ENCODE results near the gene PLPP1.

PLPP1 gene

DNA sequence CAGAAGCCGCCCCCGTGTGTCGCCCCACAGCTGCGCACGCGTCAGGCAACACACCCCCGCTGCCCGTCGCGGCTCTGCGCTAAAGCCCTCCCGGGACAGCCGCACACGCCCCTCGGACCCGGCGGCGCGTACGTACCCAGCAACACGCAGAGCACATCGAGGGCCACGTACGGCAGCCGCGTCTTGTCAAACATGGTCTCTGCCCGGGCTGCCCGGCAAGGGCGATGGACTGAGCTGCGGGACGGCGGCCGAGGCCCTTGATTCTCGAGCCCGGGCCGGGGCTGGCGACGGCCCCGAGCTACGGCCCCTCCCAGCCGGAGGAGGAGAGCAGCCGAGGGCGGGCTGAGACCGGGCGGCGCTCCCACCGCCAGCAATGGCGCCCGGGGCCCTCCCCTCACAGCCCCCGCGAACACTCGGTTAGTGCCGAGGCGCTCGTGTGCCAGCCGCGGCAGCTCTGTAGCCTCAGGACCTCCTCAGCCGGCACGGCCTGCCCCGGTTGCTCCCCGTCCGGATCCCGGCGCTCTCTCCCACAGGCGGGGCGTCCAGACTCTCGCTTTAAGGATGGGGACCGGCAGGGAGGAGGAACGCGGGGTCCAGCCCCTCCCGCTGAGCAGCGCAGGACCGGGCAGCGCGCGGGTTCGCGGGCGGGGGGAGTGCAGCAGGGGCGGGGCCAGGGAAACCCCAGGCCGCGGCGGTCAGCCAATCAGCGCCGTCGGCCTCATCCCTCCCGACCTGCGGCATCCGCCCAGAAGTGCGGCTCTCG lies at the start of gene PLPP1:
Gene PLPP1, minus strand, starts transcription at position 529 of the 763 bp plus-strand sequence. Its CDS starts 335 bp downstream, at position 194.
- Histone ChIP-seq H3K4me3 (peak within 1 kb of the TSS; percentile 93), H3K36me3 (replicated peaks) (no peaks in the 10 kb centered on the region), H3K27me3 (ENCODE audit: low read depth) (no peaks in the 10 kb centered on the region), H3K9me3 (no peaks in the 10 kb centered on the region), H3K4me1 (peaks cover 29% of the 10 kb centered on the region)
- in situ Hi-C loops (cut with MboI; ENCODE audit: low sequenced_read_pairs): no loop called here
- peak; percentile 88 to 94 for DNase-seq (ENCODE audit: low spot score in 2 of 2)

DNA sequence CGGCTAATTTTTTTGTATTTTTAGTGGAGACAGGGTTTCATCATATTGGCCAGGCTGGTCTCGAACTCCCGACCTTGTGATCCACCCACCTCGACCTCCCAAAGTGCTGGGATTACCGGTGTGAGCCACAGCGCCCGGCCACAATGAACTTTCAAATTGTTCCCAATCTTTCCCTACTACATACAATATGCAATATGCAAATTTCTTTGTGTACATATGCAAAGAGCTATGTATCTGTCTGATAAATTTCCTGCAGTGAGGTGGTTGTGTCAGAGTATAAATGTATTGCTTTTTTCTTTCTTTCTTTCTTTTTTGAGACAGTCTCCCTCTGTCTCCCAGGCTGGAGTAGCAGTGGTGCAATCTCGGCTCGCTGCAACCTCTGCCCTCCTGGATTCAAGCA lies 48.8 kb upstream of the PLPP1 start:
- Histone ChIP-seq H3K36me3 (replicated peaks) (no peaks in the 10 kb centered on the region), H3K9me3 (no peaks in the 10 kb centered on the region), H3K4me3 (no peak overlapping the region), H3K27me3 (ENCODE audit: low read depth) (no peaks in the 10 kb centered on the region), H3K4me1 (peaks cover 8% of the 10 kb centered on the region)
- DNase-seq (ENCODE audit: low spot score in 2 of 2): no peak
- in situ Hi-C loops (cut with MboI; ENCODE audit: low sequenced_read_pairs): no loop called here

DNA sequence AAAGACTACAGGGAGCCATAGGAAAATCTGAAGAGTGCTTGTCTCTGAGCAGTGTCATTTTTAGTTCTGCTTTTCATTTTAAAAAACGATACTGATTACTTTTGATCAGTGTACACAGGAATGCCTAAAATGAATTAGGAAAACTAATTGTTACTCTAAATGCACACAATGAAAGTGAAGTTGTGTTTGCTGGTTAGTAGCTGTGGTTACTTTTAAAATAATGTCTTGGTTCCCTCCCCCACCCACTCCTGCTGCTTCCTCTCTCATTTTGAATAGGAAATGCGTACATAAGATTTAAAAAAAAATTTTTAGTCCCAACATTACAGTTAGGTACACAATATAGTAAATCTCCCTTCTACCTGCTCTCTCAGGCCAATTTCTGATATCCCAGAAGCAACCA lies 47.5 kb upstream of the PLPP1 start:
- no peak for DNase-seq (ENCODE audit: low spot score in 2 of 2)
- Histone ChIP-seq H3K4me1 (peaks cover 15% of the 10 kb centered on the region), H3K27me3 (ENCODE audit: low read depth) (no peaks in the 10 kb centered on the region), H3K9me3 (no peaks in the 10 kb centered on the region), H3K36me3 (replicated peaks) (no peaks in the 10 kb centered on the region), H3K4me3 (no peak overlapping the region)
- in situ Hi-C loops (cut with MboI; ENCODE audit: low sequenced_read_pairs): no loop called here

DNA sequence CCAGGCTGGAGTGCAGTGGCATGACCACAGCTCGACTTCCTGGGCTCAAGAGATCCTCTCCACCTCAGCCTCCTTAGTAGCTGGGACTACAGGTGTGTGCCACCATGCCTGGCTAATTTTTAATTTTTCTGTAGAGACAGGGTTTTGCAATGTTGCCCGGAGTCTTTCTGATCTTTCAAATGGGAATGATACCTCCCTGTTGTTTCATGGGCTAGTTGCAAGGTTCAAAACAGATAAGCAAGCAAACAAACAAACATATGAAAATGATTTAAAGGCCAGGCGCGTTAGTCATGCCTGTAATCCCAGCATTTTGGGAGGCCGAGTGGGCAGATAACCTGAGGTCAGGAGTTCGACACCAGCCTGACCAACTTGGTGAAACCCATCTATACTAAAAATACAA lies 45.3 kb upstream of the PLPP1 start:
- Histone ChIP-seq H3K4me3 (no peak overlapping the region), H3K27me3 (ENCODE audit: low read depth) (no peaks in the 10 kb centered on the region), H3K9me3 (no peaks in the 10 kb centered on the region), H3K4me1 (peaks cover 27% of the 10 kb centered on the region), H3K36me3 (replicated peaks) (no peaks in the 10 kb centered on the region)
- in situ Hi-C loops (cut with MboI; ENCODE audit: low sequenced_read_pairs): no loop called here
- DNase-seq (ENCODE audit: low spot score in 2 of 2): no peak

DNA sequence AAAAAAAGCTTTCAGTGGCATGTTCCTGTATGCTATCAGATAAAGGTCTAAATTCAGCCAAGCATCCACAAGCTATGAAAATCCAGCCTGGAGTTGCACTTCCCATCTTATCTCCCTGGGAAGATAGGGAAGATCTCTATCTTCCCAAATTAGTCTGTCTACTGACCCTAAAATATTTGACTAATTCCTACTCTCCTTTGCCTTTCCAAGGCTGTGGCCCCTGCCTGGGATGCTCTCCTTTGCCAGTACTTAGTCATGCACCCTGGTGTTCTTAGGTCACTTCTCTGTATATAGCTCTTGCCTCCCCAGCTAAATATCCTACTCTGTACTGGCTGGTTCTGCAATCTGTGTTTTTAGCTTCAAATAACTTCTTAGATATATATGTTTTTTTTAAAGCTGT lies 44.0 kb upstream of the PLPP1 start:
- Histone ChIP-seq H3K9me3 (no peaks in the 10 kb centered on the region), H3K4me1 (peaks cover 23% of the 10 kb centered on the region), H3K27me3 (ENCODE audit: low read depth) (no peaks in the 10 kb centered on the region), H3K4me3 (no peak overlapping the region), H3K36me3 (replicated peaks) (no peaks in the 10 kb centered on the region)
- in situ Hi-C loops (cut with MboI; ENCODE audit: low sequenced_read_pairs): no loop called here
- no peak for DNase-seq (ENCODE audit: low spot score in 2 of 2)

DNA sequence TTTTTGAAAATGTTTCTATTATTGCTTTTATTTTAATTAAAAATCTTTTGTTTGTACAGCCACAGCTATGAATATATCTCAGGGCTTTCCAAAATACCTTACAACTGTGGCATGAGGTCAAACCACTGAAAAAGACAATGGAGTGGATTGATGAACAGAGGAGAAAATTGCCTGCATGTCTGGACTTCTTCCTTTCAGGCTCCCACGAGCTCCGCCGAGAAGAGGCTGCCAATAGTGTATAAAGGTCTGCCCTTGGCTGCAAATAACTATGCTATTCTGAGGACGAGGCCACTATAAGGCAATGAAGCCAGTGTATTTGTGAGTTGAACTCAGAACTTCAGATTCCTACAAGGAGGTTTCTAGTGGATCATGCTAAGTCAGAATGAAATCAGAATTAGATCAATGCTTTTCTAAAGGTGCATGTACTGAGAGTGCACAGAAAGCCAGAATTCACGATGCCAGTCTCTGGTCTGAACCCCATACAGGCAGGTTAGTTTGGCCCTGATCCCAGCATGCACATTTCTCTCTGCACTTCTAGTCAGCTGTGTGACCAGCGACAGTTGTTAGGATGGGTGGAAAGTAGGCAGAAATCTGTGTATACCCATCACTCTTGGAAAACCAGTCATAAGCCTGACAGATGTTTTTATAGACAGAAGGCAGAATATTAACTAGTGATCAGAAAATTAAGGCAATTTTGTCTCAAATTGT lies 42.7 kb upstream of the PLPP1 start:
- in situ Hi-C loops (cut with MboI; ENCODE audit: low sequenced_read_pairs): no loop called here

DNA sequence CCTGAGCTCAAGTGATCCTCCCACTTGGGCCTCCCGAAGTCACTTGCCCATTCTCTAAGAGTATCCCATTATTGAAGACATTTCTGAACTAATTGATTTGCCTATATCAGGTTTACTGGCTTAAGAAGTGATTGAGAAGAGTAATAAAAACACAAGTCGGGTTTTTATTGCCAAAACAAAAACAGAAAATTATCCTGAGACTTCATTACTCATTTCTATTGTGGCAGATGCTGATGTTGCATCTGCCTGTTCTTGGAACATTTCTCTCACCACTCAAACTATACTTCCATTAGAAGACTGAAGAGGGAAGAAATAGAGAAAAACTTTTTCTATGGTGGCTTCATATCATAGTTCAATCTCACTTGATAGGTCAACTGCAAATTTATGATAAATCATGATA lies 41.9 kb upstream of the PLPP1 start:
- Histone ChIP-seq H3K36me3 (replicated peaks) (no peaks in the 10 kb centered on the region), H3K27me3 (ENCODE audit: low read depth) (no peaks in the 10 kb centered on the region), H3K4me3 (no peak overlapping the region), H3K4me1 (peaks cover 33% of the 10 kb centered on the region), H3K9me3 (no peaks in the 10 kb centered on the region)
- DNase-seq (ENCODE audit: low spot score in 2 of 2): no peak
- in situ Hi-C loops (cut with MboI; ENCODE audit: low sequenced_read_pairs): no loop called here

More for the DNA sequence above, 42.7 kb upstream of the PLPP1 start:
- Histone ChIP-seq H3K36me3 (replicated peaks) (no peaks in the 10 kb centered on the region), H3K4me3 (no peak overlapping the region), H3K4me1 (peaks cover 25% of the 10 kb centered on the region), H3K9me3 (no peaks in the 10 kb centered on the region), H3K27me3 (ENCODE audit: low read depth) (no peaks in the 10 kb centered on the region)
- peak; percentile 40 to 43 for DNase-seq (ENCODE audit: low spot score in 2 of 2)

DNA sequence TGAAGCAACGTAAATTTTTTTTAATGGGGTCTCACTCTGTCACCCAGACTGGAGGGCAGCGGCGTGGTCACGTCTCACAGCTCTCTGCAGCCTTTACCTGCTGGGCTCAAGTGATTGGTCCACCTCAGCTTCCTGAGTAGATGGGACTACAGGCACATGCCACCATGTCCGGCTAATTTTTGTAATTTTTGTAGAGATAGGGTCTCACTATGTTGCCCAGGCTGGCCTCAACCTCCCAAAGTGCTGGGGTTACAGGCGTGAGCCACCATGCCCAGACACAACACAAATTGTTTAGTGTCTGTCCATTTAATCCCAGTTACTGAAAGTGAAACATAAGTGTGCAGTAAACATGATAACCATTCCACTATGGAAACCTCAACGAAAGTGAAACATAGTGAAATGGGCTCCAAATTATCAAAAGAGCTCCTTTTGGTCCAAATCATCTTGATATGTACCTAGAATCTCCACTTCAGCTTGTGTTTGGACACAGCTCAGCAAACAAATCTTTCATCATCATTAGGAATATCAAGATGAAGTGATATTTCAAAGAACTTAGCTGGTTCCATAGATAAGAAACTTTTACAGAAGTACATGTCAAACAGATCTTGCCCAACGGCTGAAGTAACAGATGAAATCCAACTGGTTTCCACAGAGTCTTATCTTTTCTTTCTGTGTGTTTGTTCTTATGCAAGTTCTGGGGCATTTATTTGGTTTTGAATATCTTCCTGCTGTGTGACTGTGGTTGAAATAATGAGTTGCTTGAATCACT lies 41.2 kb upstream of the PLPP1 start:
- Histone ChIP-seq H3K9me3 (no peaks in the 10 kb centered on the region), H3K36me3 (replicated peaks) (no peaks in the 10 kb centered on the region), H3K4me1 (peaks cover 34% of the 10 kb centered on the region), H3K27me3 (ENCODE audit: low read depth) (no peaks in the 10 kb centered on the region), H3K4me3 (no peak overlapping the region)
- DNase-seq (ENCODE audit: low spot score in 2 of 2): no peak
- in situ Hi-C loops (cut with MboI; ENCODE audit: low sequenced_read_pairs): no loop called here

DNA sequence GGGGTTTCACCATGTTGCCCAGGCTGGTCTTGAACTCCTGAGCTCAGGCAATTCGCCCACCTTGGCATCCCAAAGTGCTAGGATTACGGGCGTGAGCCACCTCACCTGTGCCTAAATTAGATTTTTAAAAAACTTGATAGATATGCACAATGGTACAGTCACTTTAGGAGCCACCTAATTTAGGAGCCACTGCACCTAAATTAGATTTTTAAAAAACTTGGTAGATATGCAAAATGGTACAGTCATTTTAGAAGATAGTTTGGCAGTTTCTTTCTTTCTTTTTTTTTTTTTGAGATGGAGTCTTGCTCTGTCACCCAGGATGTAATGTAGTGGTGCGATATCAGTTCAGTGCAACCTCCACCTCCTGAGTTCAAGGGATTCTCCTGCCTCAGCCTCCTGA lies 37.8 kb upstream of the PLPP1 start:
- no peak for DNase-seq (ENCODE audit: low spot score in 2 of 2)
- H3K9me3 ChIP-seq: no peaks in the 10 kb centered on the region
- in situ Hi-C loops (cut with MboI; ENCODE audit: low sequenced_read_pairs): no loop called here
- H3K36me3 ChIP-seq (replicated peaks): no peaks in the 10 kb centered on the region
- H3K4me3 ChIP-seq: no peak overlapping the region
- no peaks in the 10 kb centered on the region for H3K27me3 ChIP-seq (ENCODE audit: low read depth)
- peaks cover 60% of the 10 kb centered on the region for H3K4me1 ChIP-seq

DNA sequence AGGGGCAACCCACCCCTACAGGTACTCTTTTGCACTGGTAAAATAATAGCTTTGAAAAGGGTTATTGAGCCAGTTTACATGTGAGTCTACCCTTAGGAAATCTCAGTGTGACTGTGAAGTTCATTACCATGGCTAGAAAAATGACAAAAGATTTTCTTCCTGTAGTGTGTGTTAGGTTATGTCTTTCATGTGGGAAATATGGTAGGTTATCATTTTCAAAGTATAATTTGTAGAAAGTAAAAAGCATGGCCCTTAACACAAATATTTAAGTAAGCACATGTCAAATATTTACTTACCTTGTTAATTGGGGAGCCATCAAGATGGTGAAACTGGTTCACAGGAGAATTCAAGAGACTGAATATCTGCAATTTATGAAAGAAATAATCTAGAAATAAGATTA lies 37.3 kb upstream of the PLPP1 start:
- in situ Hi-C loops (cut with MboI; ENCODE audit: low sequenced_read_pairs): no loop called here
- Histone ChIP-seq H3K27me3 (ENCODE audit: low read depth) (no peaks in the 10 kb centered on the region), H3K9me3 (no peaks in the 10 kb centered on the region), H3K36me3 (replicated peaks) (no peaks in the 10 kb centered on the region), H3K4me1 (peaks cover 54% of the 10 kb centered on the region), H3K4me3 (peak overlapping the region; percentile 15)
- DNase-seq (ENCODE audit: low spot score in 2 of 2): no peak

DNA sequence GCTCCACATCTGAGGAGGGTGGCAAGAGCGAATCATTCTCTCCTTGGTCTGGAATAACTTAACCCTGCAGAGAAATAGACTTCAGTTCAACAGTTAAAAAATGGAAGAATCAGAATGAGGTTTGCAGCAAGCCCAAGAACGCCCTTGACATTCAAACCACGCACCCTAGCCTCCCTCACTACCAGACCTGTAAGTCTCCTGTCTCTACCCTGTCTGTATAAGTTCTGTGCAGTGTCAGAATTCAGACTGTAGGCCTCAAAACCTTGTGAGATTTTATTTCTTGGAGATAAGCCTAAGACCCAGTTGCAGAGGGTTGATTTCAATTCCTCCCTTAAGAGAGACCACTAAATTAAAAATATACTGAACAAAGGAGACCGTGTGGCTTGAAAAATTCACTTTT lies 35.8 kb upstream of the PLPP1 start:
- no peaks in the 10 kb centered on the region for H3K27me3 ChIP-seq (ENCODE audit: low read depth)
- H3K9me3 ChIP-seq: no peaks in the 10 kb centered on the region
- H3K4me3 ChIP-seq: no peak overlapping the region
- no peaks in the 10 kb centered on the region for H3K36me3 ChIP-seq (replicated peaks)
- DNase-seq (ENCODE audit: low spot score in 2 of 2): no peak
- H3K4me1 ChIP-seq: peaks cover 44% of the 10 kb centered on the region
- in situ Hi-C loops (cut with MboI; ENCODE audit: low sequenced_read_pairs): no loop called here

DNA sequence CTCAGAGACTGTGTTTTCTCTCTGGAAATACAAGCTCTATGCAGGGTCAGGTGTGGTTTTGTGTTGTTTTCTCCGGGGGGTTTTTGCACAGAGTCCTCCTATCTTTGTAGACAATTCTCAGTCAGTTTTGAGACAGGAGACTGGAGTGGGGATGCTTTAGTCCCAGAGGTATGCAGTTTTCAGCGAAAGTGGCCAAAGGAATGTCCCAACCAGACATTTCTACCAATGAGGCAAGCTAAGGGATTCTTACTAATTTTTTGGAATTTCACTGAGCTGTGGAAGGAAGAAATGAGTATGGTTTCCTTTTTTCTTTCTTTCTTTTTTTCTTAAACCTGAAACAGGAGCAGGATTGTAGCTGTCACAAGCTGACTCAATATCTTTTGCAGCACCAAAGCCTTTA lies 35.3 kb upstream of the PLPP1 start:
- Histone ChIP-seq H3K27me3 (ENCODE audit: low read depth) (no peaks in the 10 kb centered on the region), H3K36me3 (replicated peaks) (no peaks in the 10 kb centered on the region), H3K4me3 (no peak overlapping the region), H3K9me3 (no peaks in the 10 kb centered on the region), H3K4me1 (peaks cover 46% of the 10 kb centered on the region)
- in situ Hi-C loops (cut with MboI; ENCODE audit: low sequenced_read_pairs): no loop called here
- no peak for DNase-seq (ENCODE audit: low spot score in 2 of 2)

DNA sequence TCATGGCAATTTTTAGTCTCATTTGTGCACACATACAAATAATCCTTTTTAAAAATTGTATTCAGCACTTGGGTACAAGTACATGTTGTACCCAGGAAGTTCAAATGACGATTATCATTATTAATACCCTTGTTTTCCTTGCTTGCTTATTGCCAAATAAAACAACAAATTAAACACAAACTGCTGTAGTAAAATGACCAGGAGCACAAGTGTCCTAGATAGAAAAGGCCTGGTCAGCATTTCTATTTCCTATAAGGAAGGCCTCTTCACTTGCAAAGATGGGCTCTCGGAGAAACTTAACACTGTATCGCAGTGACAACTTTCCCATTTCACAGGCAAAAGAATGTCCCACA lies 34.7 kb upstream of the PLPP1 start:
- H3K9me3 ChIP-seq: no peaks in the 10 kb centered on the region
- no peaks in the 10 kb centered on the region for H3K27me3 ChIP-seq (ENCODE audit: low read depth)
- DNase-seq (ENCODE audit: low spot score in 2 of 2): peak in 1 of 2 experiments; percentile 36
- H3K36me3 ChIP-seq (replicated peaks): no peaks in the 10 kb centered on the region
- no peak overlapping the region for H3K4me3 ChIP-seq
- in situ Hi-C loops (cut with MboI; ENCODE audit: low sequenced_read_pairs): no loop called here
- peaks cover 48% of the 10 kb centered on the region for H3K4me1 ChIP-seq
